GM19397 (cell line): ENCODE measurements around the gene SAMD4A.
A peak's percentile ranks its signal among the peaks of the same experiment; 100 is the strongest.

ENCODE experiments used
- ATAC-seq: cut with Tn5 transposase; IDR thresholded peaks from one replicate; pipeline ENCODE4 v1.9.1; 2021; ENCODE audit warnings: mild to moderate bottlenecking, moderate library complexity; ENCODE audit not compliant: unreplicated experiment

Gene SAMD4A

DNA sequence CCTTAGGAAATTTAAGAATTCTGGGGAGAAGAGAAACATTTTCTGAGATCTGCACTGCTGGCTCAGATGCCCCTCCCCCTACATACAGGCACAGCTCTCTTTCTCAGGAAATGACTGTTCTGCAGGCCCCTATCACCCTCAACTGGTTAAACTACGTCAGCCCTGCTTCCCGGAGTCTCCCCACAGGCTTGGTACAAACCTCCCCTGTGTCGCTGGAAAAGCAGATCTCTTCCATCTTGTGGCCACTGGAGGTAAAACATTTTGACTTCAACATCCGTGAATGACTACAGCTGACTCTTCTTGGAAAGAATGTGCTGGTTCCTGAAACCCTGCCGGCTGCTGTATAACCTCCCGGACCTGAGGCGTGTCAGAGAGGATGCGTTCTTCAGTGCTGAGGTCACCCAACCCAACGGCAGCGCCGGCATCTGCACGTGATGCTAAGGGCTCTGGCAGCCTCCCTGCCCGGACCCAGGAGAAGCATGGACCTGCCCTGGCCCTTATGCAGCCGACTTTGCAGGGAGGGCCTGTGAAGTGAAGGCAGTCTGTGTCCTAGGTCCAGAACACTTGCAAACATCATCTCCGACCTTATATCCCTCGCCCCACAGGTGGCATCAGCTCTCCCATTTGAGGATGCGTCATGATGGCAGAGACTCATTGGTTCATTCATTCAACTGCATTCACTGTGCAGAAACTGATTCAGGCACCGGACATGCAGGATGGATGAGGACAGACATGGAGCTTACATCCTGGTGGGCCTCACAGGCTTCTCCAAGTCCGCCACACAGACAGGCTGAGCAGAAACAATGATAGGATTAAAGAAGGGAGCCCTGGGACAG lies 206.5 kb downstream of the SAMD4A start:
- peak; percentile 54 for ATAC-seq

DNA sequence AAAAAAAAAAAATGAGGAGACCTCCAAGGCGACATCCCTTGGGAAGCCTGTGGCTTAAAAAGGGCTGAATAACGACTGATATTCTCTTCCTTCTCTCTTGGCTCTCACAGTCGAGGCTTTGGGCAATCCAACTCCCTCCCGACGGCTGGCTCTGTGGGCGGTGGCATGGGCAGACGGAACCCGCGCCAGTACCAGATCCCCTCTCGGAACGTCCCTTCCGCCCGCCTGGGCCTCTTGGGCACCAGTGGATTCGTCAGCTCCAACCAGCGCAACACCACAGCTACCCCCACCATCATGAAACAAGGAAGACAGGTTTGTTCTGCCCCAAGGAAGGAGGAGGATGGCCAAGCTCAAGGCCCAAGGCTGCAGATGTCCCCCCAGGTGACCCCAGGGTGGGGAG lies 207.9 kb downstream of the SAMD4A start:
- ATAC-seq, result no peak

DNA sequence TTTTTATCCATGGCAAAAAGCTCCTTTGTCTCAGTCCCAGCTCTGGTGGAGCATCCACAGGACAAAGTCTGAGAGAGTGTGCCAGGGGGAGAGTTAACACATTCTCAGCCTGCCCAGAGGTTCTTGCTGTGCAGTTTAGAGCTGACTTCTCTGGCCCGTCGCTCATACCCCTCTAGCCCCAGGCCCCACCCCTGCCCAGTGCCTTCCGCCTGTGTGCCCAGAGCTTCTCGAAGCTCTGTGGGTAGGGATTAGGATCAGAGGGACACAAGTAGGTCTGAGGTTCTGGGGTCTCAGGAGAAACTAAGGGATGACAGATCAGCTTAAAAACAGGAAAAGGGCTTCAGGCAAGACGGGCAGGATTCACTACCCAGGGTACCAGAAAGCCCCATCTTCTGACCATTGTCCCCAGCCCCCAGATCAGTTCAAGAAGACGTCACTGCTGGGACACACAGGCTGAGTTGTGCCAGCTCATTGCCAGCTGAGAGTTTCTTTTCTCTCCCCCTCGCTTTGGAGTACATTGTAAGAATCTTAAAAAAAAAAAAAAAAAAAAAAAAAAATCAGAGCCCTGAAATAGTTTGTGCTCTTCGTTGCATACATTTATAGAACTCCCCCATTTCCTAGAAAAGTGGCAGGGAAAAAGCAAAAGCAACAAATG lies 208.7 kb downstream of the SAMD4A start:
- no peak for ATAC-seq

DNA sequence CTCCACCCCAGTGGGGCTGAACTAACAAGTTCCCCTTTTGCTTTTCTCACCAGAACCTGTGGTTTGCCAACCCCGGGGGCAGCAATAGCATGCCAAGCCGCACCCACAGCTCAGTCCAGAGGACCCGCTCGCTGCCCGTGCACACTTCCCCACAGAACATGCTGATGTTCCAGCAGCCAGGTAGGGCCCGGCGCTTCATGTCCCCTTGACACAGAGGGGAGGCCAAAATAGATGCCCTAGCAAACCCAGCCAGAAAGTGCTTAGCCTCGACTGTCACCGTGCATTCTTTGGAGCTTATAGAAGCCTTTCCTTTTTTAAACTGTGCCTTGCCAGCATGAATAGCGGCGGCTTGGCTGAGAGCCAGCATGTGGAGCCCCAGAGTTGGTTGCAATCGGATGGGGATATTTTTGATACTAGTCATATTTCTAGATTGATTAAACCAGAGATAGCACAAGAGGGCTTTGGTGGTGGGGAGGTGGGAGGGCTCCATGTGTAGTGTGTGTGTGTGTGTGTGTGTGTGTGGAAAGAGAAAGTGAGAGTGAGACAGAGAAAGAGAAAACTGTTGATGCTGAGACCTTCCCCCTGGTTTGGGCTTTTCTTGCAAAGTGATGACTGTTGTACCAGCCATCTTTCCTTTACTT lies 209.6 kb downstream of the SAMD4A start:
- peak; percentile 40 for ATAC-seq

DNA sequence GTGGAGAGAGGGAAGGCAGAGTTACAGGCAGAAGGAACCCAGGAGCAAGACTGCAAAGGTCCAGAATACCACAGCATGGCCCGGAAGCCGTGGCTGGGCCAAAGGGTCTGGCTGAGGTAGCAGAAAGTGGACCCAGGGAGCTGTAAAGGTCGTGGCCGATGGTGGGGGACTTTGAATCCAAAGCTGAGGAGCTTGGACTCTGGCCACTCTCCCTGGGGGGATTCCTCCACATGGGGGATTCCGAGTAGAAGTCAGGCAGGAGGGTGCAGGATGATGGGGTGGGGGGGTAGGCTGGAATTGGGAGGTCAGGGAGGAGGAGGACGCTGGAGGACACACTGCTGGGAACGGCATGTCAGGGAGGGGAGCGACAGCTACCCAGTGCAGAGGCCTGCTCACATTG lies 210.5 kb downstream of the SAMD4A start:
- ATAC-seq, result no peak

DNA sequence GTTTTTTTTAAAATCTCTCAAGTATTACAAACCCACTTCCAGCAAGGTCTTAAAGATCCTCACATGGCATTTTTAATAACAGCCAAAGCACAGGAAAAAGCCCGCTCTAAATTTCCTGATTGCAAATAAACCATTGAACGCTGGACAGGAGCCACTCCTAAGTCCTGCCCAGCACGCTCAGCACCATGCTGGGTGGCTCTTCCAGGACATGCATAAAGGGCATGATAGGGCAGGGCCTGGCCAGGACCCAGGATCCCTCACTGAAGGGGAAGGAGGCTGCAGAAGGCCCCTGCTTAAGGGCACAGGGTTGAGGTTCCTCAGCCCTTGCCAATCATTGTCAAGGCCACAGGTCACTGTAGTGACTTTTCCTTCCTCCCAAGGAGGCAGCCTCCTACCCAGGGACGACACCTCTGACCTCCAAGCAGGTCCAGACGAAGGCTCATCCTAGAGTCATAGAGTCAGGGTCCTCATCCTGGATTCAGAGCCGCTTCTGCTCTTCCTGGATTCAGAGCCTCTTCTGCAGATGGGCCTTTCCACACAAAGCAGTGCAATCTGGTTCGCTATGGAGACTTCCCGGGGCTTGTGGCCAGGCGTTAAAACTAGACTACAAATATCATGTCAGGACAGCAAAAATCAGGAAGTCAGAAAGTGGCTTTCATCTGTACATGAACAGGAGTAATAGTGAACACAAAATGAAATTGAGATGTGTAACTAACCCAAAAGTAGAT lies 211.9 kb downstream of the SAMD4A start:
- no peak for ATAC-seq

DNA sequence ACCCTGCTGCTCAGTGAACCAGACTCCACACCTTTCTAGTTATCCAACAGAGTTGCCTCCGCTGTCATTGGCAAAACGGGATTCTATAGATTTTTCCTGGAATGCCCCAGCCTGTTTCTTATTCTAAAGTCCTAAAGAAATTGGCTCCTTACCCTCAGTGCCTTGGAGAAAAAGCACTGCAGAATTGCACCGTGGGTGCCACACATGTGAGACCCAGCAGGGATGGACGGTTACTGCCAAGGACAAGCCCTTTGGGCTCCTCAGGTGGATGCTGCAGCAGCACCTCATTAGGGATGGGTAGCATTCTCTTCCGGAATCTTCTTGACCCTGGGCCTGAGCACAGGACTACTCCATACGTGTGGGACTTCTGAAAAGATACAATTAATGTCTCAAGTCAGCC lies 214.2 kb downstream of the SAMD4A start:
- no peak for ATAC-seq

DNA sequence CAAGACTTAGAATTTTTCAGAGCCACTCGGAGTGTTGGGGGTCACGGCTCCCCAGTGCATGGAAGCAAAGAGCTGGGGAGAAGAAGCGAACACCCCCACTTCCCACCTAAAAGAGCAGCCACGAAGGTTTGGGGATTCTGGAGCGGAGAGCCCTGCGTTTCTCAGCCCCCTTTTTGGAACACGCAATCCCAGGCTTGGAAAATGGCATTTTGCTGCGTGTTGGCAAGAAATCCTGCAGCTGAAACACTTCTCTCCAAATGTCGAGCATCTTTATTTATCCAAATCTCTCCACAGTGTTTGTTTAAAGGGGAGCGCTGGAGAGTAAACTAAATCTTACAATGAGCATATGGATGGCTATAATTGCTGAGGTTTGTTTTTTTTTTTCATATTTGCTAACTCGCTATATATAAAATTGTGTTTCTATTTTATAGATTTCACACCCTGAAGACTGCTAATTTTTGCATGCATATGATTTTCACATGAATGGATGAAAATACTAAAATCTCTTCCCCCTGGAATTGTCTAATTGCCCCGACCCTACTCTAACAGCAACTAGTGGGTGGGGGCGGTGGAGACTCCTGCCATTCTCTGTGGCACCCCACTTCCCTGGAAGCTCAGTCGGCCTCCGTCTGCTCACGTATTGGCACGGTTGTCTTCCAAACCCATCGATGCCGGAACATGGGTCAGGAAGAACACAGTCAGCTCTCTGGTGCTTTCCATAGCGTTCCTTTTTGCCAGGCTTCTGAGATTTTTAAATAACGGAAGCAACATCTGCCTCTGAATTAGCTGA lies 215.2 kb downstream of the SAMD4A start:
- ATAC-seq, result no peak

DNA sequence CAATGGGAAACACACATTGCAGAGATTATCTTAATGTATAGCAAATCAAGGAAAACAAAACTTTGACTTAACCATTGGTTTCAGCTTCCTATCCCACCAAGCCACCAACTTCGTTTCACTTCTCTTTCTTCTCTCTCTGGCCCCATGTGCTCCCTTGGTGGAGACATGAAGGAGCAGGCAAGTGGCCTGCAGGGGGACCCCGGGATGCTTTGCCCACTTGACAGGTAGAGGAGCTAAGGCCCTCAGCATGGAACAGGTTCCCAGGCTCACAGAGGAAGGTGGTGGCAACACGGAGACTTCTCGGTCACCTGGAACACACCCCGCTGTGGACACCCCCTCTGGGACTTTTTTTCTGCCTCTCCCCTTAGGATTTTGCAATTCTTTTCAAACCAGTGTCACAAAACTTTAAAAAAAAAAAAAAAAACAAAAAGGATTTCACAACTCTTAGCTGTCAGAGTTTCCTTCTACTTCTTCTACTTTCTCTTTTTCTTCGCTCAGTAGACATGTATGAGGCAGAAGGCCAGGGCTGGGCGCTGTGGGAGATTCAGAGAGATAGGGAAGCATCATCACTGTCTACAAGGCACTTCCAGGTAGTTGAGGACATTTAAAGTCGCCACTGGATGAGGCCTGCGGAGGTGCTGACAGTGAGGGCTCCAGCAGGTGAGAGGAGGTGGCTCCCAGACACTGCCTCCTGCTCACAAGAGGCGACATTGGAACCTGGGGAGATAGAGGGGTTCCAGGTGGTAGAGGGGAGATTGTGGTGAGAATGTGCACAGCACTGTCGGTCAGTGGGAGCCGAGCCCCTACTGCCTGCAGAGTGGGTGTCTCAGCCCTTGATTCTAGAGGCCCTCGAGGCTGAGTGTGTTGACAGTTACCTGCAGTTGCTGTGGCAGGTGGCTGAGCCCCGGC lies 216.1 kb downstream of the SAMD4A start:
- peak; percentile 79 for ATAC-seq

DNA sequence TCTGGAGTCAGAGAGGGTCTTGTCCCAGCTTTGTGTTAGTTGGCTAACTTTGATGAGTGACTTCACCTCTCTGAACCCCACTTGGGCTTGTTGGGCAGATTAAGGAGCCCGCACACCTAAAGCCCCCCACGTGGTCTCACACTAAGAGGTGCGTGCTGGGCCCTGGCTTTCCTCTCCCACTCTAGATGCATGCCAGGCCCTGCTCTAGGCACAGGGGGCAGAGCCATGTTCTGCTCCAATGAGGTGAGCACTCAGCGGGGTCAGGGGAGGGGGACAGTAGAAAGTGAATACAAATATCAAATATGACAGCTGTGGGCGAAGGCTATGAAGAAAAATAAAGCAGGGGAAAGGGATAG lies 216.7 kb downstream of the SAMD4A start:
- no peak for ATAC-seq

DNA sequence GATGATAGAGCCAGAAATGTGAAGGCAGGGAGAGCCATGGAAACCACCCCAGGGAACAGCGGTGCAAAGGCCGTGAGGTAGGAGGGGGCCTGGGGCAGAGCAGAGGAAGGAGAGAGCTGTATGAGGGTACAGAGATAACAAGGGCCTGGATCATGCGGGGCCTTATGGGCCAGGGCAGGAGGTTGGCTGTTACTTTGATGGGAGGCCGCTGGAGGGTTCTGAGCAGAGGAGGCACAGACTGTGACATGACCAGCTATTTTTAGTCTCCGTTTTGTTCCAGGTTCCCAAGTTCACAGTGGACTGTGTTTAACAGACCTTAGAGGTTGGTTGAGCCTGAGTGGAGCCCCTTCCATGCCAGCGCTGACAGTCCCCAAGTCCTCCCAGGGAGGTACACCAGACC lies 217.1 kb downstream of the SAMD4A start:
- no peak for ATAC-seq

DNA sequence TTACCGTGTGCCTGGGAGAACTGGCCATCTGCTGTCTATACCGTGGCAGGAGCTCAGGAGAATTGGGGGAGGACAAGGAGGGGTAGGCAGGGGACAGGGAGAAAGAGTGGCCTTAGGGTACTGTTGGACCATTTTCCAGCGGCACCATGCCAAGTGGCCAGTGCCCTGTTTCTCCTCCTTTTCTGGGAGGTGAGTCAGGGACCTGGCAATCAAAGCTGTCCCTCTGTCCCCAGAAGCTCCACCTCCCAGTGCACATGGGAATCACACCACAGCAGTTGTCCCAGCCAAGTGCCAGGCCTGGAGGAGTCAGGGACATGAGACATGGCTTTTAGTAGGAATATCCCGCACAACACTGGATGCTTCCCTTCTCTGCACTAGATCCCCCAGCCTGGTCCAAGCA lies 217.7 kb downstream of the SAMD4A start:
- ATAC-seq, result no peak

DNA sequence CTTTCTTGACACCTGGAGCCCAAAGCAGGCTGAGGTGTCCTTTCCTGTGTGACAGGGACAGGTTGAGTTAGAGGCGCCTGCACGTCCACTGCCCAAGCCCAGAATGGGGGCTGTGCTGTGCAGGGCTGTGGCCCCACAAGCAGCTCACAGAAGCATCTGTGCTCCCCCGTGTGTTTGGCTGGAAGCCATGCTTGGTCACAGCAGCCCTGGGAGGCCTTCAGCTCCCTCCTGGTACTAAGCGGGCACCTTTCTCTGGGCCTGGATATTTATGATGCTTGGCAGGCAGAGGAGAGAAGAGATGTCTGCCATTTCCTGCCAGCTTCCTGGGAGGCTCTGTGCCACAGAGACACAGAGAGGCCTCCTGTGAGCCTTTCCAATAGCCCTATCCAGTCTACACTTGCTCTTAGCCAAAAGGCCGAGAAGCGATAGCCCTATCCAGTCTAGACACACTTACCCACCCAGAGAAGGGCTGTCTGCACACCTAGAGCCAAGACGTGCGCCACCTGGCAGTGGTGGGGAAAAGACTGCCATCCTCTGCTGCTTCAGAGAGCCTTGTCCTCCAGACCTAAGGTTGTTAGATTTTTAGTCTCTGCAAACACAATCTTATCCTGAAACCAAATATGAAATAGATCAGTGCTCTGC lies 218.3 kb downstream of the SAMD4A start:
- no peak for ATAC-seq

DNA sequence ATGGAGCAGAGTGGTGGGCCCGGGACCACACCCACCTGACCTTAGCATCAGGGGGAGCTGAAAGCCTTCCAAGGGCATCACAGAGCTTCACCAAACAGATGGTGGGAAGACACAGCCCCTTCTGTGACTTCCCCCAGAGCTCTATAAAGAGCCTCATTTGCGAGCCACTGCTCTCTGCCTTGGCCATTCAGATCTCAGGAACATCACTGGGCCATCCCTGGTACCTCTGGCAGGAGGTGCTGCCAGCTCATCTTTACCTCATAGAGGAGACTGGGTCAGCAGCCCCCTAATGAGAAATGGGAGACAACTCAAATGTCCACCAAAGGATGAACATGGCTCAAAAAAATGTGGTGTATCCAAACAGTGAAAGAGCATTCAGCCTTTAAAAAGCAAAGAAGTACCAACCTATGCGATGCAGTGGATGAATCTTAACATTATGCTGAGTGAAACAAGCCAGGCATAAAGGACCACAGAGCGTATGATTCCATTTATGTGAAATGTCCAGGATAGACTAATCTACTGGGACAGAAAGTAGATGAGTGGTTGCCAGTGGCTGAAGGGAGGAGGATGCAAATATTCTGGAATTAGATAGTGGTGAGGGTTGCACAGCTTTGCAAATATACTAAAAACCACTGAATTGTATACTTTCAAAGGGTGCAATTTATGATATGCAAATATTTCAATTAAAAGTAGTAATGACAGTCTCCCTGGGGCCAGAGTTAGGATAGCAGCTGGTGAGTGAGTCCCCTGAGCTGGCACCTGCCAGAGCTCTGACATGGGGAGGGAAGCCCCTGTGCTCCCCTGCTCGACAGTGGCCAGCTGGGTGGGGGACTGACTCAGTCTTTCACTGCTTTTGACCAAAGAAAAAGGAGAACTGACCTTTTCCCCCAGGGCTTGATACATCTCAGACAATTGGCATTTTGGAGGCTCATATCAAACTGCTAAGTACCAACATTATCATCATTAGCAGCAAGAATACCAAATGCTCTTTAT lies 219.1 kb downstream of the SAMD4A start:
- no peak for ATAC-seq

DNA sequence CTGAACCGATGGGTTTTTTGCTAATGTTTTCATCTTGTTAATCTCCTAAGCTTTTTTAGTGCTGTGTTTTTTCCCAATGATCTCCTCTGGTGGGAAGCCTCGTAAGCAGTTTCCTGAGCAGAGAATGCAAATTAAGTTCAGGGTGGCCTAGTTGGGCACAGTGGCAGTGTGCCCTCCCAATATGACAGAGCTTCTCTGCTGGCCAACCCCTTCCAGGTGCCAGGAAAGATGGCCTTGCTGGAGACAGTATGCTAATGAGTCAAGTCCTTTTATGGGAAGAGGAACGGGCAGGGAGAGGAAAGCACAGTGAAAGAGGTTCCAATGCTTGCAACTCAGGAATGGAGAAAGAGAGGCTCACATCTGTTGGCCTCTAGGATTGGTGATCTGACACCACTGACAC lies 219.9 kb downstream of the SAMD4A start:
- ATAC-seq, result no peak

DNA sequence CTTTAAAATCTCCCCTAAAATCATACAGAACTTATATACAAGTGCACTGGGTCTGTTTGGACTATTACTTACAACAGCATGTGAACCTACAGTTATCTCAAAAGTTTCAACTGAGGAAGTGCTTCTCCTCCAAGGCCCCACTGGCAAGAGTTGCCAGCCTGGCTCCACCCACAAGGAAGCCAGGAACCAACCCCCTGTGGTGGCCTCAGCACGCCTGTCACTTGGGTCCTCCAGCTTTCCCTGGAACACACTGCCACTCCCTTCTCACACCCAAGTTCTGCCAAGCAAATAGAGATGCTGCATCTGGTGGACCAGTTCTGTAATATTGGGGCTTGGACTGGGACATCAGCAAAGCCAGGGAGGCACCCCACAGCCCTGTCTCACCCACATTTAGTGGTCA lies 220.3 kb downstream of the SAMD4A start:
- no peak for ATAC-seq

DNA sequence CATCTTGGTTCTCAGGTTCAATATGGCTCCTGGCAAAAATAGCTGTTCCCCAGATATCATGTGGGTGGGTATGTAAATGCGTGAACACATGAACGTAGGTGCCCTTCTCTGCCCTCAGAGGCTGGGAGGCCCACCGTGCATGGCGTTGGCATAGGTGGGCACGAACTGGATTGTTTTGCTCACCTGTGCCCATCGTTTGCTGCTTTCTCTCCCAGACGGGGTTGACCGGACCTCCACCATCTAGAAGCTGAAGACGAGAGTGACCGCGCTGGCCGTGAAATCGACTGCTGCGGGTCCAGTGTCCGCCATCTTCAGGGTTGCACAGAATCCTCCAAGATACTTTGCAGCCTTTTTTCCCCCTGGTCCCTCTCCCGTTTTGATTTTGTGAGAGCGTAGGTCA lies 221.8 kb downstream of the SAMD4A start:
- no peak for ATAC-seq

DNA sequence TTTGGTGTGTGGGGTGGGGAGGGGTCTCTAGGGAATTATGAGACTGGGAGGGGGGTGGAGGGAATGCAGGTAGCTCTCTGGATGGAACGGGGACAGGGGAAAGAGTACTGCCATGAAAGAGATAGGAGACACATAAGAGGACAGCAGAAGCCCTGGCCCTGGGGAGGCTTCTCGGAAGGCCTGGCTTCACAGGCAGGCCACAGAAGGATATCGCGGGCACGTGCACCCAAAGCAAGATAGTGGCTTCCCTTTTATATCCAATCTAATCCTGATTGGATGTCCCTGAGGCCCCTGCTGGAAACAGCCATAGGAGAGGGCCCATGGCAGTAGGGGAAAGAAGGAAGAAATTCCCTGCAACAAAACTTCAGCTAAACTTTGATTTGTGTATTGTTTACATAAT lies 222.2 kb downstream of the SAMD4A start:
- ATAC-seq, result no peak
